OCI-LY7 (cell line): ENCODE results near the gene PLEKHA3. TPM values are rescaled to one million over a fixed set of nuclear protein-coding genes. Genes with fewer than 3 reads are reported as not detected.

Experiments used
- total RNA-seq, 2 experiments: library from RNA; depleted of rRNA in 1 of 2; stranded (reverse); fragments of >200 nt in 1 of 2; shearing (Covaris generic) in 1 of 2; gene quantifications; 2 replicates each; pipeline ENCODE4 v1.2.3, GENCODE V29; 2014 to 2022

The PLEKHA3 gene
- total RNA-seq, 2 experiments from 2014 or later = 3.6 to 19.2 TPM

Other genes starting within 250 kb of the PLEKHA3 start
- 68.7 and 79.5 TPM in 2 replicates for gene PRKRA, start 29.3 kb upstream of the PLEKHA3 start, total RNA-seq (2014; rRNA removed; shearing (Covaris generic))
- 74.1 and 76.4 TPM in 2 replicates for gene PRKRA, start 29.3 kb upstream of the PLEKHA3 start, total RNA-seq (2022)
- gene PJVK, start 29.1 kb upstream of the PLEKHA3 start, total RNA-seq (2014; rRNA removed; shearing (Covaris generic)) = 2.2 and 4.0 TPM in 2 replicates
- 6.9 and 9.2 TPM in 2 replicates for gene PJVK, start 29.1 kb upstream of the PLEKHA3 start, total RNA-seq (2022)
- 8.5 and 10.7 TPM in 2 replicates for gene FKBP7, start 1.9 kb upstream of the PLEKHA3 start, total RNA-seq (2014; rRNA removed; shearing (Covaris generic))
- 8.3 TPM in 2 replicates for gene FKBP7, start 1.9 kb upstream of the PLEKHA3 start, total RNA-seq (2022)